ENCODE results near the gene CELF4.

DNA sequence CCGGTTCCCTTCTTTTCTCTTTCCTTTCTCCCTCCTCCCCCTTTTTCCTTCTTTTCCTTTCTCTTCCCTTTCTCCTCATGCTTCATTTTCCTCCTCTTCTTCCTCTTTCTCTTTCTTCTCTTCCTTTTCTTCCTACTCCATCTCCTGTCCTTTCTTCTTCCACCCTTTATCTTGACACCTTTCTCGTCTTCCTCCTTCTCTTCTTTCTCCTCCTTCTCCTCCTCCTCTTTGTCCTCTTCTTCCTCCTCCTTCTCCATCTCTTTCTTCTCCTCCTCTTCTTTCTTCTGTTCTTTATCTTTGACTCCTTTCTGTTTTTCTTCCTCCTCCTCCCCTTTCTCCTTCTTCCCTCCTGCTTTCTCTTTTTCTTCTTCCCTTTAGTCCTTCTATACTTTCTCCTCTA lies 53.2 kb downstream of the CELF4 start:
- TF ChIP-seq, protein P1, sequence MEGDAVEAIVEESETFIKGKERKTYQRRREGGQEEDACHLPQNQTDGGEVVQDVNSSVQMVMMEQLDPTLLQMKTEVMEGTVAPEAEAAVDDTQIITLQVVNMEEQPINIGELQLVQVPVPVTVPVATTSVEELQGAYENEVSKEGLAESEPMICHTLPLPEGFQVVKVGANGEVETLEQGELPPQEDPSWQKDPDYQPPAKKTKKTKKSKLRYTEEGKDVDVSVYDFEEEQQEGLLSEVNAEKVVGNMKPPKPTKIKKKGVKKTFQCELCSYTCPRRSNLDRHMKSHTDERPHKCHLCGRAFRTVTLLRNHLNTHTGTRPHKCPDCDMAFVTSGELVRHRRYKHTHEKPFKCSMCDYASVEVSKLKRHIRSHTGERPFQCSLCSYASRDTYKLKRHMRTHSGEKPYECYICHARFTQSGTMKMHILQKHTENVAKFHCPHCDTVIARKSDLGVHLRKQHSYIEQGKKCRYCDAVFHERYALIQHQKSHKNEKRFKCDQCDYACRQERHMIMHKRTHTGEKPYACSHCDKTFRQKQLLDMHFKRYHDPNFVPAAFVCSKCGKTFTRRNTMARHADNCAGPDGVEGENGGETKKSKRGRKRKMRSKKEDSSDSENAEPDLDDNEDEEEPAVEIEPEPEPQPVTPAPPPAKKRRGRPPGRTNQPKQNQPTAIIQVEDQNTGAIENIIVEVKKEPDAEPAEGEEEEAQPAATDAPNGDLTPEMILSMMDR (conservative IDR thresholded peaks at IDR 0.05) = no peak
- TF ChIP-seq ZFX (IDR thresholded peaks at IDR 0.05) = no peak

Measured in C4-2B (cell line).